Lung microvascular endothelial cell (primary cell): ENCODE results near the gene TRMT61A. TPM values are rescaled to one million over a fixed set of nuclear protein-coding genes. Genes with fewer than 3 reads are reported as not detected.

Source experiments
- DNase-seq, 2 donors: peaks; one replicate each; pipeline versions ENCODE4 v3.0.0 to v3.0.0-alpha.2; 2010; ENCODE audit warnings: low read depth in 2 of 2
- total RNA-seq: library from RNA; depleted of rRNA; stranded (reverse); fragments of >200 nt; gene quantifications from 2 replicates; pipeline ENCODE4 v1.2.1, GENCODE V29; 2014

TRMT61A gene
- total RNA-seq: 3.1 and 5.4 TPM in 2 replicates

DNA sequence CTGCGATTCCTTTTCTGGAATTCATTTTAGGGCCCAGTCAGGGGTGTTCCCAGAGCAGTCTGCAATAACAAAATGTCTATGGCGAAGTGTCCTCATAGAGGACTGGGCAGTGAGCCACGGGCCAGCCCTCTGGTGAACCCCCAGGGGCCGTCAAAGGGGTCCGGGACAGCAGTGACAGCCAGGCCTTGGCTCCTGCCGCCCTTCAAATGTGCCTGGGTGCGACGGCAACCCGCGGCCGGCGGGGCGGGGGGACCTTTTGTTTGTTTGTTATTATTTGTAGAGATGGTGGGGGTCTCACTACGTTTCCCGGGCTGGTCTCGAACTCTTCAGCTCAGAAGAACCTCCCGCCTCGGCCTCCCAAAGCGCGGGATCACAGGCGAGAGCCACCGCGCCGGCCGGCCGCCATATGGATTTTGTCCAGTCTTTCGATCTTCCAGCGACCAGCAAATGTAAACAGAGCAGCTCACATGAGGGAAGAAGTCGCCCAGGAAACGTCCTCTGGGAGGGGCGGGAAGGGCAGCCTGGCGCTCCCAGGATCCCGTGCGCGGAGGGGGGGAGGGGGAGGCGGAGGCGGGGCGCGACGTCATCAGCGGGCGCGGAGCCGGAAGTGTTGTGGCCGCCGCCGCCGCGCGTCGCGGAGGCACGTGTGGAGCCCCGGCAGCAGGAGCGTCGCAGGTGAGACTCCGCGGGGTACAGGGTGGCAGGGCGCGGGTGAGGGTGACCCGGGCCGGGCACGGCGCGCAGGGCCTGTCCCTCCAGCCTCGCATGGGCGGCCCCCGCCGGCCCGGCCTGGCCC lies at the start of gene TRMT61A:
TRMT61A (plus strand) TSS at position 610 of the 796 bp plus-strand sequence. CDS start 783 bp downstream, outside the sequence.
- DNase-seq: peak; percentile 70 to 81

DNA sequence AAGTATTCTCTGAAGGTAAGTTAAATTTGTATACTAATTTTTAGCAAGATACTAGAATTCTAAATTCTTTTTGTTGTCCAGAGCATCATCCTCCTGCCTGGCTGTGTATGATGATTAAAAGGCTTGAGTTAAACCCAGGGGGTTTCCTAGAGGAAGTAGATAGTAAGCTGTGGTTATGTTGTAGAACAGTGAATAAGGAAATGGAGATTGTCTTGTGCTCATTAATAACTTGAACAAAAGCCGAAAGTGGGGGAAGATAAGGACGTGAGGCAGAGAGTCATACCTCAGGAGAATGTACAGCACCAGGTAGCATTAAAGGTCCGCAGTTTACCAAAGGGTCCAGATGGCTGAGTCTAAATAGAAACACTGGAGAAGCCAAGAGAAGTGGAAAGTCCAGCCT lies 48.4 kb upstream of the TRMT61A start:
- peak in 1 of 2 donors; percentile 56 for DNase-seq

DNA sequence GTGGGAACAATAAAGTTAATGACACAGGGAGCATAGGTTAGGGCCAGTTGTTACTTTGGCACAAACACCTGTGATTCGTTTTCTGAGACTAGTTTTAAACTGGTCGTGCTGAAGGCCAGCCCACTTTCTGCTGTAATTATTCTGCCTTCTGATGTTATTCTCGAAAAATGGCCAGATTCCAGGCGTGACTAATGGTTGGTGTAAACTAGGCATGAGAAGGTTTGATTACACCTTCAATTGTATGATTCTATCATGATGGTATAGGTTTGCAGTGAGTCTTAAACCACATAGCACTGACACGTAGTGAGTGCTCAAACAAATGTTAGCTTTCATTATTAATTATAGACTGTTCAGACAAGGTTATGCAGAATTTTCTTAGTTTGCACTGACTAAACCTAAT lies 45.4 kb upstream of the TRMT61A start:
- DNase-seq: peak; percentile 64 to 89

DNA sequence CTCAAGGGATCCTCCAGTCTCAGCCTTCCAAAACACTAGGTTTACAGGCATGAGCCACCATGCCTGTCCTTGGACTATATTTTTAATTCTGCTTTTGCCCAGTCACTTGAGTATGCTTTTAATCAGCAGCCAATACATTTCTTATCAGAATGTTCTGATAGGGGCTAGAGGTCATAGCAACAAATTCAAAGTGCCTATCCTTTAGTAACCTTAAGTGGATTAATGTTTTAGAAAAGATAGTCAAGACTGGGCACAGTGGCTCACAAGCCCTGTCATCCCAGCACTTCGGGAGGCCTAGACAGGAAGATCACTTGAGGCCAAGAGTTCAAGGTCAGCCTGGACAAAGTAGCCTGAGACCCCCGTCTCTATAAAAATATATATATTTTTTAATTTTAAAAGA lies 43.5 kb upstream of the TRMT61A start:
- no peak for DNase-seq

DNA sequence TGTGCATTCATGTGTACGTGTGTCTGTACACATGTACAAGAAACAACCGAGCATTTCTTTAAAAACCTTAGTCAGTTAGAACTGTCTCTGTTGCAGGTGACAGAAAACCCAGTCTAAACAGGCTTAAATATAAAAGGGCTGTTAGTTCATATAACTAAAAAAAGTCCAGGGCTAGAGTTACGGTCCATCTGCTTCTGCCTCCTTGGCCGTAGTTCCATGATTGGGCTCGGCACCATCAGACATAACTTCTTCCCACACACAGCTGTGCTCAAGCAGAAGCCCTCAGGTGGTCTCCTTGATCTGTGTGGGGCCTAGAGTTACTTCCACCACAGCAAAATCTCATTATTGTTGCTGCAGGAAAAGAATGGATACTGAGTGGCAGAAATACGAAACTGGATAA lies 40.9 kb upstream of the TRMT61A start:
- no peak for DNase-seq

DNA sequence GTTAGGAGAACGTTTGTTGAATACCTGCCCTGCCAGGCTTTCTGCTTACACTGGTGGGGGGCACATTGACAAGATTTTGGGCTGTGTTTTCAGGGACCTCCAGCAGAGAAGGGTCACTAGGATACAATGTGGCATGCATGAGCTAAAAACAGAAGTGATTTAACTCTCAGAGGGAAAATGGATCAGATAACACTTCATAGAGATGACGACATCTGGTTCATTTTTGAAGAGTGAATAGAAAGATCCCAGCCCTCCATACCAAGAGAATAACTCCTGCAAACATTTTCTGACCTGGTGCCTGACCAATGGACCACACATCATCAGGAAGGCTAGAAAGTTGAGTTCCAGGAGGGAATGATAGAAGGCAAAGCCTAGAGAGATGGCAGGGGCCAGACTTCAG lies 40.0 kb upstream of the TRMT61A start:
- no peak for DNase-seq

DNA sequence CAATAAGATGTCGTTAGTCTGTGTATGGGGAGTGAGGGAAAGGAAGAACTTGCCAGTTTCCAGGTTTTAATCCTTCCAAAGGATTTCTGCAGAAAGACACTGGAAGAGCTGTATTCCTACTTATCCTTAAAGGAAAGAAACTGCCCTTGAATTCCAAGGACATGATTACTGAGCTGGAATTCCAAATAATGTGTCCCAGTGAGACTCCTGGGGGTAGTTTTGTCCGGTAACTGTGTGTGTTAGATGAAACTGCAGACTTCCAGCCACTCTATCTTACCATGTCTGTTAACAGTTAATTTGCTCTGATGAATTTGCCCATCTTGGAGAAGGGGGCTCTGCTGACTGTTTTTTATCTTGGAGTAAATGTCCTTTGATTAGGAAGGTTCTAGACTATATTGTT lies 39.4 kb upstream of the TRMT61A start:
- DNase-seq: no peak

DNA sequence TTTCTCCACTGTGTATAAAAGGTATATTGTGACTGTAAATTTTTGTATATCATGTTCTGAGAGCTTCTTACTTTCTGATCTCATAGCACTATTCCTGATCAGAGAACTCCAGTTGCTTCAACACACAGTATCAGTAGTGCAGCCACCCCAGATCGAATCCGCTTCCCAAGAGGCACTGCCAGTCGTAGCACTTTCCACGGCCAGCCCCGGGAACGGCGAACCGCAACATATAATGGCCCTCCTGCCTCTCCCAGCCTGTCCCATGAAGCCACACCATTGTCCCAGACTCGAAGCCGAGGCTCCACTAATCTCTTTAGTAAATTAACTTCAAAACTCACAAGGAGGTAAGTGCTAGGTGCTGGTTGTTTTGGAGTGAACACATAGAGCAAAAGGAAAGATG lies 37.3 kb upstream of the TRMT61A start:
- no peak for DNase-seq

DNA sequence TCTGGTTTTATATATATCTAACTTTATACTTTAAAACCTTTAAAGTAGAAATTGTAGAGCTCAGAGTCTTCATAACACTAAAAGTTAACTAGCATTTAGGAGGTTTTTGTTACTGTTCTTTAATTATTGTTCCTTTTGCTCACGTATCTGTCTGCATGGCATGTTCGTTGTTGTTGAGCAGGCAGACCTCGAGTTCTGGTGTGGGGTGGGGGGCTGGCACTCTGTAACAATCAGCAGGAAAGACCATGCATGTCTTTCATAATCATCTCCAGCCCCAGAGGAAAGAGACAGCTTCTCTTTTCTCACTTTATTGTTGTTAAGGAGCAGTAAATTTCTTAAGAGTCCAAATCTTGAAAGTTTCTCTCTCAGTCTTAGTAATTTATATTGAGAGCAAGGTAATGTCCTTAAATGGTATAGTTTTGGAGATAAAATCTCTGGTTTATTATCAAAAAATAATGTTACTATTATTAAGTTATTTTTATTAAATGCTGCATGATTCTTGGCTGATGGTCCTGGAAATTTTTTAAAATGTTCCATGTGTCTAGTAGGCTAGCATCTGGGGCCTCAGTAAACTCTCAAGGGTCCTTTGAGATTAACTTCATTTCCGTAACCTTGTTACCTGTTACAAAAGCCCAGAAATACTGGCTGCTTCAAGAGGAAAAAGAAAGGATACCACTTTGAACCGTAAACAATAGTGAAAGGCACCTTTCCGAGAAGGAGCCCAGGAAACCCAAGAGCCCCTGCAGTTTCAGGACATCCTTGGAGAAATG lies 36.7 kb upstream of the TRMT61A start:
- no peak for DNase-seq

DNA sequence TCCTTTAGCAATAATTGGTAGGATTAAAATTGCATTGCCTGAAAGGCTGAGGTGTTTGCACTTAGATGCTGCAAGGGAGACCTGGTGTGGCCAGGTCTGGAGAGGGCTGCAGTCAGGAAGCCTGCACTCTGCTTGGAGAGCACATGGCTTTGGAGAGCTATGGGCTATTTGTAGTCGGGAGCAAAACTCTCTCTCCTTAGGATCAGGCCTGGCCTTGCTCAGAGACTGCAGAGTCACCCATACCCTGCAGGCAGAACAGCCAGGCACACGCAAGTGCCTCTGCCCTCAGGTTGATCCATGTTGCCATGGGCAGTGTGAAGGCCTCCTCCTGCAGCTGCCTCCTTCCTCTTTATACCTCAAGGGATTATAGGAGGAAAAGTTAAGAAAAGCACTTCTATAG lies 33.1 kb upstream of the TRMT61A start:
- DNase-seq: no peak

DNA sequence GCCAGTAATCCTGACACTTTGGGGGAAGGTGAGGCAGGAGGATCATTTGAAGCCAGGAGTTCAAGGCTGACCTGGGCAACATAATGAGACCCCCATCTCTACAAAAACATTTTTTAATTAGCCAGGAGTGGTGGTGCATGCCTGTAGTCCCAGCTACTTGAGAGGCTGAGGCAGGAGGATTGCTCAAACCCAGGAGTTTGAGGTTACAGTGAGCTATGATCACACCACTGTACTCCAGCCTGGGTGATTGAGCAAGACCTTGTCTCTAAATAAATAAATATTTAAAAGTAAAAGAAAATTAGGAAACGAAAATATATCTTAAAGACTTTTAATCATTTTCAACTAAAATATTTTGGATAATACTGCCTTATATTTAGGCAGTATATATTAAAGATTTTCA lies 32.2 kb upstream of the TRMT61A start:
- DNase-seq: no peak

DNA sequence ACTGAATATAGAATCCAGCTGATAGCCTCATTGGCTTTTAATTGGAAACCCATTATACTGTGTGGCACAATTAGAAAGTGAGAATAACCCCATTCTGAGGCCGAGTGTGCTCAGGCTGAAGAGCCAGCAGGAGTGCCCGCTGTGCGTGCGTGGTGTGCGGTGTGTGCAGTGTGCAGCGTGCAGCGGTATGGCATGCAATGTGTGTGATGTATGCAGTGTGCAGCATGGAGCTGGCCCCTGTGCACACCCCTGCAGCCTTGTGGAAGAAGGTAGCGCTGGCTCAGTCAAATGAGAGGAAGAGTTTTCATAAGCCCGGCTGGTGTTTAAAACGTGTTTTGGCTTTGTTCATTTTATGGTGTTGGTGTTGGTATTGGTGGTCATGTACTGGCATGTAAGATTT lies 29.3 kb upstream of the TRMT61A start:
- no peak for DNase-seq

DNA sequence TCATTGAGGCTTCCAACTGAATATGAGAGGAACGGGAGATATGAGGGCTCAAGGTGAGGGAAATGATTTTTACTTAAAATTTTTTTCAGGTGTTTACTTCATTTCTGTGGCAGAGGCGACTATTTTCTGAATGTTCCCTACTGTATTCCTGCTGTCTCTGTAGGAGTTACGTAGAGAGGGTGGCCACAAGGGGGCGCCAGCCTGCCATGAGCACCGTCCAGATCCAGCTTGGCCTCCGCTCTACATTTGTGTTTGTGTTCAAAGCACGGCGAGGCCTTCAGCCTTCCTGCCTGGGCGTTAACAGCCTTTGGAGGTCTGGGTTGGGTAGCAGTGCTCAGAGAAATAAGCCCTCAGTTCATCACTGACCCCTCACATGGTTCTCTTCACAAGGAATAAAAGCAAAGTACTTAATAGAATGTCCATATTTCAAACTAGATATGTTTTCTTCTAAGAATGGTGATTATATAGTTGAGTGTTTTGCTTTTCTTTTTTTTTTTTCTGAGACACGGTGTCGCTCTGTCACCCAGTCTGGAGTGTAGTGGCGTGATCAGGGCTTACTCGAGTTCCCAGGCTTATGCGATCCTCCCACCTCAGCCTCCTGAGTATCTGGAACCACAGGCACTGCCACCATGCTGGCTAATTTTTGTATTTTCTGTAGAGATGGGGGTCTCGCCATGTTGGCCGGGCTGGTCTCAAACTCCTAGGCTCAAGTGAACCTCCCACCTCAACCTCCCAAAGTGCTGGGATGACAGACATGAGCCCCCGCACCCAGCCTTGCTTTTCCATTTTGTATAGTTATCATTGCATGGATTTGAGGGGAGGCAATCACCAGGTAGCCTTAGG lies 28.6 kb upstream of the TRMT61A start:
- peak; percentile 87 to 93 for DNase-seq

DNA sequence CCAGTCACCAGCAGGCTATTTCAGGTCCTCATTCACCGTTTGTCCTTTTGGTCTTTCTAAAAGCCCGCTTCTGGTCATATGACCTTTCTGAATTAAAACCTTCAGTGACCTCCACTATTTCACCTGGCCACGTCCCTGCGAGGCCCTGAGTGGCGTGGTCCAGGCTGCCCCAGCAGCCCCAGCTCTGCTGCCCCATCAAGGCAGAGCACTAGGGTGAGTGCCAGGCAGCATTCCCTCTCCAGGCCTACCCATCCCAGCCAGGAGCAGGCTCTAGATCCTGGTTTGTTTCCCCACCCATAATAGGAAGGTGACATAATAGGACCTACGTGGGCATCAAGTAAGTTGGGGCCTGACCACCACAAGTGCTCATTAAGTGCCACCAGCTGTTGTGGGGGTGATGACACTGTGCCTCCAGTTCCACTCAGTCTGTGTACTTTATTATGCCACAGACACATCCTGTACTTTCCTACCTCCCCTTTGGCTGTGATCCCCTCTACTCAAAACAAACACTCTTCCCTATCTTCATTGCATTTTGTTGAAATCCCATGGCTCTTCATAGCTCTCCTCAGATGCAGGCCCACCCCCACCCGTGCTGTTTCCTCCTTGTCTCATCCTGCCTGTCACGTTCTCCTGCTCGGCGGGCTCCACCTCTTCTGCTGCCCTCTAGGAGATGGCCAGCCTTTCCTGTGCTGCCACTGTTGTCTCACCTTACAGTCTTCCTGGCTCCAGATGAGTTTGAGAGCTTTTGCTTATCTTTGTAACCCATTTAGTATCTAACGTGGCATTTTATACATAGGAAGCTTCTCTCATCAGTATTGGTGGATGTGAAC lies 27.7 kb upstream of the TRMT61A start:
- DNase-seq: no peak

DNA sequence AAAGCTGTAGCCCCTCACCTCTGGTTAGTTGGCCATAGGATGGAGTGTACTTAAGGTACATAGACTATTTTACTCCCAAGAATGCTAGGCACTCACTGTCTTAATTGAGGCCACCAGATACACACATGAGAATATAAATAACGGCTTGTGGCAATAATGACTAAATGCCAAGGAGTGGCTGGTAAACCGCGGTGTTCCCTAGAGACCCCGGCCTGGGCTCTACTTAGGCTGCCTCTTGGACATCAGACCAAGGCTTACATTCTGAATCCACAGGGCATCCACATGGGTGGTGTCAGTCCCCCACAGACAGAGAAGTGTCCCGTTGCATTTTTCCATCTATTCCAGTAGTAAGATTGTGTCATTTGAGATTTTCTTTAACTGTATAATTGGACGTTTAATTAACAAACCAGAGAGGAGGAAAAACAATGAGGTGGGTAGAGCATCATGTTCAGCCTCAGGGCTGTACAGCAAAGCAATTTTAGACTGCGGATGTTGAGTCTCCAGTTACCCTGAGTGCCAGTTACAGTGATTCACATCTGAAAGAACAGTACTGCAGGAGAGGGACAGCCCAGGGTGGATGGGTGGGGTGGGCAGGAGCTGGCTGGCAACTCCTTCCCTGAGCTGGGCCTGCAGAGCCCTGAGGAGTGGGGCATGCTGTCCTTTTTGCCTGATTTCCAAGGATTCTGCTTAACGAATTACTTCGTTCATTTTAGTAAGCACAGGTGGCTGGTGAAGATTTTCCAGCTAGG lies 26.9 kb upstream of the TRMT61A start:
- no peak for DNase-seq

DNA sequence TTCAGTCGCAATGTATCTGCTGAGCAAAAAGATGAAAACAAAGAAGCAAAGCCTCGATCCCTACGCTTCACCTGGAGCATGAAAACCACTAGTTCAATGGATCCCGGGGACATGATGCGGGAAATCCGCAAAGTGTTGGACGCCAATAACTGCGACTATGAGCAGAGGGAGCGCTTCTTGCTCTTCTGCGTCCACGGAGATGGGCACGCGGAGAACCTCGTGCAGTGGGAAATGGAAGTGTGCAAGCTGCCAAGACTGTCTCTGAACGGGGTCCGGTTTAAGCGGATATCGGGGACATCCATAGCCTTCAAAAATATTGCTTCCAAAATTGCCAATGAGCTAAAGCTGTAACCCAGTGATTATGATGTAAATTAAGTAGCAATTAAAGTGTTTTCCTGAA lies 26.1 kb upstream of the TRMT61A start:
- DNase-seq: no peak

DNA sequence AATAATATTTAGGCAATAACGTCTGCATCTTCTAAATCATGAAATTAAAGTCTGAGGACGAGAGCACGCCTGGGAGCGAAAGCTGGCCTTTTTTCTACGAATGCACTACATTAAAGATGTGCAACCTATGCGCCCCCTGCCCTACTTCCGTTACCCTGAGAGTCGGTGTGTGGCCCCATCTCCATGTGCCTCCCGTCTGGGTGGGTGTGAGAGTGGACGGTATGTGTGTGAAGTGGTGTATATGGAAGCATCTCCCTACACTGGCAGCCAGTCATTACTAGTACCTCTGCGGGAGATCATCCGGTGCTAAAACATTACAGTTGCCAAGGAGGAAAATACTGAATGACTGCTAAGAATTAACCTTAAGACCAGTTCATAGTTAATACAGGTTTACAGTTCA lies 25.7 kb upstream of the TRMT61A start:
- DNase-seq: no peak

DNA sequence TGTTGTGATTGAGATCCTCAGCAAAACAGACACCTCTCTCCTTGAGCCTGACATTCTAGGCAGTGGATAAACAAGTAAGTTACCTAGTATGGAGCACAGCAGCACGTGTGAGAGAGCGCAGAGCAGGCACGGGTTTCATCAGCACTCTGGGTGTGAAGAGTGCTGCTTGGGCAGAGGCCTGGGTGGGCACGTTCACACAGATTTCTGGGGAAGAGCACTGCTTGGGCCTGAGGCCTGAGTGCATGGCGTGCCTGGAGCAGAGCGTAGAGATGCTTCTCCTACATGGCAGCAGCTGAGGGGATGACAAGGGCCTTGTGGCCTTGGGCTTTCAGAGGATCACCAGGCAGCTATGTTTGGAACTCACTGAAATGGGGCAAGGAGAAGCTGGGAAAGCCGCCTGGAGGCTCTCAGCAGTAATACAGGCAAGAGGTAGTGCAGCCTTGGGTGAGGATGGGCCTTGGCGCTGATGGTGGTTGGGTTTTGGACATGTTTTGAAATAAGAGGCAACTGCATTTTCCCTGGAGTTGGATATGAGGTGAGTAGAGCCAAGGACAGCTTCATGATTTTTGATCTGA lies 23.9 kb upstream of the TRMT61A start:
- DNase-seq: no peak

DNA sequence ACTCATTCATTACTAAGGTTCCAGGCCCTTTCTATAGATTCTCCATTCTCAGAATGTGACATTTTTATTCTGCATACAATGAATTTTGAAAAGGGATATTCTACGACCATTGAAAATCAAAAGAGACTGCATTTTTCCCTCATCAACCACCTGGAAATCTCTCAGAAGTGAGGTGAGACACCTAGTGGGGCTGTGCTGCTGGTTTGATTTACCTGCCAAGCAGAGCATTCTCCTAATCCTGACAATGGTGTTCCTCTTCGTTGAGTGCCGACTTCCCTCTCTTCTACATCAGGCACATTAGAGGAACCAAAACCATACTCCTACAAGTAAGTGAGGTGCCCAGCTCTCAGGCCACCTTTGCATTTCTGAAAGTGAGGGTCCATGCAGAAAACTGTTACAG lies 21.2 kb upstream of the TRMT61A start:
- no peak for DNase-seq
